CD8-positive, alpha-beta memory T cell (primary cell): ENCODE data around the gene KRT36. TPM values are rescaled to one million over a fixed set of nuclear protein-coding genes. Genes with fewer than 3 reads are reported as not detected.

ENCODE experiments used
- CTCF ChIA-PET: fragments of 350-600 bp; sonication (Branson Sonifier 250); formaldehyde crosslinking; loops from one replicate; lab custom pipeline; 2021; ENCODE audit warnings: antibody characterized with exemption; lab: Charles Lee
- POLR2A ChIA-PET: fragments of 350-600 bp; sonication (Branson Sonifier 250); formaldehyde crosslinking; loops from one replicate; lab custom pipeline; 2021; ENCODE audit warnings: antibody characterized with exemption; lab: Charles Lee
- DNase-seq, 5 donors: peaks; one replicate each; pipeline versions ENCODE4 v3.0.0 to v3.0.0-alpha.2; 2020 to 2022; ENCODE audit warnings: mixed read lengths in 1 of 5
- H3K27ac ChIP-seq: one replicate; pipeline ENCODE4 v1.7.0; 2013; ENCODE audit warnings: low read depth, mild to moderate bottlenecking, low read length, moderate library complexity
- H3K27me3 ChIP-seq: 2 replicates; pipeline ENCODE4 v1.7.0; 2013; ENCODE audit warnings: low read length, mild to moderate bottlenecking; ENCODE audit not compliant: insufficient read depth, poor library complexity, severe bottlenecking
- H3K36me3 ChIP-seq: 2 replicates; pipeline ENCODE4 v1.7.0; 2013; ENCODE audit warnings: mild to moderate bottlenecking, low read length, moderate library complexity; ENCODE audit not compliant: insufficient read depth
- H3K4me1 ChIP-seq: 2 replicates; pipeline ENCODE4 v1.7.0; 2013; ENCODE audit warnings: mild to moderate bottlenecking, low read length, moderate library complexity; ENCODE audit not compliant: insufficient read depth
- H3K4me3 ChIP-seq: 2 replicates; pipeline ENCODE4 v1.7.0; 2013; ENCODE audit warnings: mild to moderate bottlenecking, low read length
- H3K9me3 ChIP-seq: 2 replicates; pipeline ENCODE4 v1.7.0; 2013; ENCODE audit warnings: mild to moderate bottlenecking, low read length
- H3K27ac Mint-ChIP-seq, 8 donors: one replicate each; pipeline ENCODE4 v1.8.0; 2020 to 2021; ENCODE audit warnings: mixed read lengths in 8 of 8, mild to moderate bottlenecking in 6 of 8, inconsistent platforms in 3 of 8, moderate library complexity in 3 of 8
- H3K27me3 Mint-ChIP-seq, 2 donors: one replicate each; pipeline ENCODE4 v1.8.0; 2020 to 2021; ENCODE audit warnings: mixed read lengths in 2 of 2, mild to moderate bottlenecking in 1 of 2, moderate library complexity in 1 of 2
- H3K36me3 Mint-ChIP-seq, 3 donors: one replicate each; pipeline ENCODE4 v1.8.0; 2020 to 2021; ENCODE audit warnings: mixed read lengths in 3 of 3, inconsistent platforms in 1 of 3, mild to moderate bottlenecking in 1 of 3
- H3K4me1 Mint-ChIP-seq, 3 donors: one replicate each; pipeline ENCODE4 v1.8.0; 2020 to 2021; ENCODE audit warnings: mixed read lengths in 3 of 3, inconsistent platforms in 1 of 3, mild to moderate bottlenecking in 1 of 3
- H3K4me3 Mint-ChIP-seq, 7 donors: one replicate each; pipeline ENCODE4 v1.8.0; 2020 to 2021; ENCODE audit warnings: mixed read lengths in 7 of 7, mild to moderate bottlenecking in 6 of 7, moderate library complexity in 4 of 7, inconsistent platforms in 2 of 7
- H3K9me3 Mint-ChIP-seq, 5 donors: one replicate each; pipeline ENCODE4 v1.8.0; 2020 to 2022; ENCODE audit warnings: mixed read lengths in 5 of 5, mild to moderate bottlenecking in 3 of 5, moderate library complexity in 2 of 5, inconsistent platforms in 1 of 5
- polyA plus RNA-seq: library from polyadenylated mRNA; unstranded; fragments of 300-500 nt; fragmentation: Illumina TruSeq; gene quantifications from one replicate; pipeline ENCODE4 v1.2.3, GENCODE V29; 2021
- total RNA-seq, 2 experiments: library from RNA; stranded (reverse); gene quantifications; one replicate each; pipeline ENCODE4 v1.2.3, GENCODE V29; 2021

Gene KRT36
- total and polyA plus RNA-seq, 3 experiments from 2014 or later = not detected

DNA sequence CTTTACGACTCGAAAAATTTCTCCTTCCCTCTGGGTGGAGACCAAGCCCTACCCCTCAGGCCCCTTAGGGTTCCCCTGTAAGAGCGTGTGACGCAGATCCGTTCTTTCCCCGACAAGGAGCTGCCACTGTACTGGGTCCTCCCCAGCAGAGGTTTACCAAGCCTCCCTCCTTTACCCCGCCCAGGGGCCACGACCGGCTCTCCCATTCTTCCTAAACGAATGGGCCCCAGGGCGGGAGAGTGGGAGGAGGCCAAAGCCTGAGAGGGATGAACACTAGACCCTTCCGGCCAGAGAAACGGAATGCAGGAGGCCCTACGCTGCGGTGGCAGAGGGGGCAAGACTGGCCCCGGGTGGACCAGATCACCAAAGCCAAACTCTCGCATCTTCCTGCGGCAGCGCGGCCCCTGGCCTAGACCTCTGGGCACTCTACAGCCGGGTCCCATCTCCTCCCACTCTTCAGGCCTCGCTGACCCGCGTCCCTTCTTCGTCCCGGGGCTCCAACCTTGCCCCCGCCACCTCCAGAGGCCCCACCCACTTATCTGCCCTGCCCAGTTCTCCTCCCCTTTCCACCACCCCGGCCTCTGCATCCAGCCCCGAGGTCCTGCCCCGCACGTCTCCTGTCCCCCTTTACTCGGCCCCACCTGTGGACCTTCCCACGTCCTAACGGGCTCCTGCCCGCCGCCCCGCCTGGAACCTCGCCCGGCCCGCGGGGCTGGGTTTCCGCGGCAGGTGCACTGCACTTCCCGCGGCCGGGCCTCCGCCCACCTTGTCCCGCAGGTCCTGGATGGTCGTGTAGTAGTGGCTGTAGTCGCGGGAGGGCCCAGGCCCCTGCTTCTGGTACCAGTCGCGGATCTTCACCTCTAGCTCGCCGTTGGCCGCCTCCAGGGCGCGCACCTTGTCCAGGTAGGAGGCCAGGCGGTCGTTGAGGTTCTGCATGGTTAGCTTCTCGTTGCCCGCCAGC, 37.6 kb upstream of the KRT36 start:
- H3K9me3 Mint-ChIP-seq = peaks cover 0 to 4% (median 0%) of the 10 kb centered on the region in 5 donors
- Histone ChIP-seq H3K9me3 (no peaks in the 10 kb centered on the region), H3K36me3 (no peaks in the 10 kb centered on the region), H3K27me3 (peaks cover 15% of the 10 kb centered on the region), H3K27ac (peak overlapping the region; percentile 72), H3K4me1 (no peaks in the 10 kb centered on the region), H3K4me3 (peak overlapping the region; percentile 22)
- ChIA-PET CTCF (interaction anchor here (0.6 to 1.4 kb wide), 3 partner anchors 22 to 139 kb away, joined by 3 to 4 read pairs (median 4); no protein-coding TSS in a partner anchor), POLR2A (no interaction called here)
- peaks cover 4 to 21% (median 8%) of the 10 kb centered on the region in 3 donors for H3K4me1 Mint-ChIP-seq
- H3K36me3 Mint-ChIP-seq = no peaks in the 10 kb centered on the region
- peak overlapping the region in 1 of 8 donors; percentile 24 for H3K27ac Mint-ChIP-seq
- peak in 1 of 5 donors; percentile 8 for DNase-seq
- H3K4me3 Mint-ChIP-seq = peak overlapping the region in 5 of 7 donors; percentile 41 to 64 (median 47)
- peaks cover 45 to 58% of the 10 kb centered on the region in 2 donors for H3K27me3 Mint-ChIP-seq

DNA sequence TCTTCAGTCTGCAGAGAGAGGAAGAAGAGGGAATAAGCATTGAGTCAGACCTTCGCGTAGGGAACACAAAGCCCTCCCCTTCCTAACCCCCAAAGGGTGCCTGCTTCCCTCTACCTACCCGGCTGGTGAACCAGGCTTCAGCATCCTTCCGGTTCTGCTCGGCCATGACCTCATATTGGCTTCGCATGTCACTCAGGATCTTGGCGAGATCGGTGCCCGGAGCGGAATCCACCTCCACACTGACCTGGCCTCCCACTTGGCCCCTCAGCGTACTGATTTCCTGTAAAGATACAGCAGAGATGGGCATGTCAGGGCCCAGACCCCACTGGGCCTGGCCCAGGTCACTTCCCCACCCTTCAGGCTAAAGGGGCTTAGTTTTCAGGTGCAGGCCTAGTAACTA, 34.6 kb upstream of the KRT36 start:
- CTCF ChIA-PET = interaction anchor here (0.8 kb wide), 1 partner anchor 124 kb away, joined by 3 read pairs; no protein-coding TSS in a partner anchor

DNA sequence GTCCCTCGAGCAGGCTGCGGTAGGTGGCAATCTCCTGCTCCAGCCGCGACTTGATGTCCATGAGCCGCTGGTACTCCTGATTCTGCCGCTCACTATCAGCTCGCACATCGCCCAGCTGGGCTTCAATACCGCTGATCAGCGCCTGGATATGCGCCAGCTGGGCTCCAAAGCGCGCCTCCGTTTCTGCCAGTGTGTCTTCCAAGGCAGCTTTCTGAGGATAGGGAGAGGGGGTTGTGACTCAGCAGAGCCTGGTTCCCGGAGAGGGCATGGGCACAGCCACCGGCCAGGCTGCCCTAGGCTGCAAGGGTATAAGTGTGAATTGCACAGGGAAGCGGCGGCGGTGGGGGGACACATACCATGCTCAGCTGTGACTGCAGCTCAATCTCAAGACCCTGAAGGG, 34.1 kb upstream of the KRT36 start:
- no peak overlapping the region for H3K27ac ChIP-seq
- H3K9me3 ChIP-seq = no peaks in the 10 kb centered on the region
- Mint-ChIP-seq H3K27me3 (peaks cover 25 to 33% of the 10 kb centered on the region in 2 donors), H3K4me1 (peaks cover 4 to 15% (median 4%) of the 10 kb centered on the region in 3 donors), H3K9me3 (peaks cover 0 to under 1% (median 0%) of the 10 kb centered on the region in 5 donors), H3K4me3 (no peak overlapping the region), H3K36me3 (no peaks in the 10 kb centered on the region), H3K27ac (no peak overlapping the region)
- ChIA-PET CTCF (no interaction called here), POLR2A (no interaction called here)
- peaks cover 4% of the 10 kb centered on the region for H3K27me3 ChIP-seq
- no peak overlapping the region for H3K4me3 ChIP-seq
- no peaks in the 10 kb centered on the region for H3K4me1 ChIP-seq
- no peaks in the 10 kb centered on the region for H3K36me3 ChIP-seq
- DNase-seq = no peak

More for the DNA sequence above, 34.6 kb upstream of the KRT36 start:
- POLR2A ChIA-PET = no interaction called here
- Mint-ChIP-seq H3K9me3 (peaks cover 0 to 4% (median 0%) of the 10 kb centered on the region in 5 donors), H3K27me3 (peaks cover 30 to 35% of the 10 kb centered on the region in 2 donors), H3K27ac (no peak overlapping the region), H3K4me1 (peaks cover 4 to 20% (median 7%) of the 10 kb centered on the region in 3 donors), H3K36me3 (no peaks in the 10 kb centered on the region), H3K4me3 (no peak overlapping the region)
- Histone ChIP-seq H3K27me3 (peaks cover 7% of the 10 kb centered on the region), H3K4me3 (no peak overlapping the region), H3K4me1 (no peaks in the 10 kb centered on the region), H3K27ac (no peak overlapping the region), H3K36me3 (no peaks in the 10 kb centered on the region), H3K9me3 (no peaks in the 10 kb centered on the region)
- no peak for DNase-seq

DNA sequence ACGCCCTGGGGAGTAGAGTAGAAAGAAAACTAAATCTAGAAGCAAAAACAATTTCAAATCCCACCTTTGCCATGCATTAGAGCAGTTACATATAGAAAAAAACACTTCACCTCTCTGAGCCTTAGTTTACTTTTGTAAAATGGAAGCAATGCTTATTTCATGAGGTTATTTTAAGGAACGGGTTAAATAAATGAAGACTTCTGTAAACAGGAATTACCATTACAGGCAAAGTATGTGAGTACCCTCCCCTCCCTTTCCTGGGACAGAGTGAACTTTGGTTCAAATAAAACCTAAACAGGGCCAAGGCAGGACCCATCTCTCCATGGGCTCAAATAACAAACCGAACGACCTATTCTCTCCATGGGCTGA, 33.5 kb upstream of the KRT36 start:
- no peak for DNase-seq
- Histone ChIP-seq H3K27ac (no peak overlapping the region), H3K36me3 (no peaks in the 10 kb centered on the region), H3K9me3 (no peaks in the 10 kb centered on the region), H3K27me3 (peaks cover under 1% of the 10 kb centered on the region), H3K4me1 (no peaks in the 10 kb centered on the region), H3K4me3 (no peak overlapping the region)
- H3K4me3 Mint-ChIP-seq = no peak overlapping the region
- CTCF ChIA-PET = no interaction called here
- POLR2A ChIA-PET = no interaction called here
- H3K4me1 Mint-ChIP-seq = peaks cover under 1 to 12% (median 1%) of the 10 kb centered on the region in 3 donors
- H3K27me3 Mint-ChIP-seq = peaks cover 19 to 27% of the 10 kb centered on the region in 2 donors
- H3K27ac Mint-ChIP-seq = no peak overlapping the region
- no peaks in the 10 kb centered on the region for H3K36me3 Mint-ChIP-seq
- H3K9me3 Mint-ChIP-seq = no peaks in the 10 kb centered on the region

DNA sequence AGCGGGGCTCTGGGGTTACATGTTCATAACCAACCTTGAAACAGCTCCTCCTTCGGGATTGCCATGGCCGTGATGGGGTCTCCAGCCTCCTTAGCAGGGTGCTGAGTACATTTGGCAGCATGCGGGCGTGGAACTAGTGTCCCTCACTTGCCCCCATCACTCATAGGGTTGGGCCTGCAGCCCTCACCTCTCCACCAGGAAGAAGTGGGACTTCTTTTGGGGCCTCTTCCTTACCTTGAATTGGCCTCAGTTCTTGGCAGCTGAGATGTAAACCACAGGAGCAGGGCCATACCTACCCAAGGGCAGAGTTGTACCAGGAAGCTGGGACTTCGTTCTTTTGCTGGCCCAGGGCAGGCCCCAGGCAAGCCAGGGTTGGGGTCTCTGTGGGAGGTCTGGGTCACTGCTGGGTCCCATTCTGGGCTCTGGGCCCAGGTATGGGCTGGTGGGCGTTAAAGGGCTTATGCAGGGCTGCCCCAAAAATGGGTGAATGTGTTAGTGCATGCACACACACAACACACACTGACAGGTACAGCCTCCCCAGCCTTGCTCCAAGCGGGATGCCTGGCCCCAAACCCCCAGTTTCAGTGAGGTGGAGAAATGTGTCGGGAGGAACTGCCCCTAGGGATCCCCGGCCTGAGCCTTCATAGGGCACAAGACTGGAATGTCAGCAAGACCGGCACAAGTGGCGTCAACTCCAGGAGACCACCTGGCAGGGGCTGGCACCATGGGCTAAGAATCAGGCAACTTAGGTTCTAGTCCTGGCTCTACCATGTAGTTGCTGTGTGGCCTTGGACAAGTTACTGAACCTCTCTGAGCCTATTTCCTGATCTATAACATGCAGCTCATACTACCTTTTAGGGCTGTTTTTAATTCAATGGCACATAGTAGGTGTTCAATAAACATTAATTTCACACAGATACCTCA, 32.9 kb upstream of the KRT36 start:
- no peaks in the 10 kb centered on the region for H3K36me3 ChIP-seq
- no peaks in the 10 kb centered on the region for H3K27me3 ChIP-seq
- Mint-ChIP-seq H3K9me3 (no peaks in the 10 kb centered on the region), H3K27ac (peak overlapping the region in 1 of 8 donors; percentile 38), H3K36me3 (no peaks in the 10 kb centered on the region), H3K27me3 (peaks cover 18 to 24% of the 10 kb centered on the region in 2 donors), H3K4me1 (peaks cover 0 to 6% (median 1%) of the 10 kb centered on the region in 3 donors), H3K4me3 (no peak overlapping the region)
- CTCF ChIA-PET = interaction anchor here (0.7 to 1.1 kb wide), 2 partner anchors 26 to 27 kb away, joined by 3 read pairs; no protein-coding TSS in a partner anchor
- H3K4me1 ChIP-seq = no peaks in the 10 kb centered on the region
- no peak for DNase-seq
- H3K4me3 ChIP-seq = no peak overlapping the region
- no peaks in the 10 kb centered on the region for H3K9me3 ChIP-seq
- POLR2A ChIA-PET = interaction anchor here (0.6 kb wide), 1 partner anchor 119 kb away, joined by 3 read pairs; no protein-coding TSS in a partner anchor
- no peak overlapping the region for H3K27ac ChIP-seq

DNA sequence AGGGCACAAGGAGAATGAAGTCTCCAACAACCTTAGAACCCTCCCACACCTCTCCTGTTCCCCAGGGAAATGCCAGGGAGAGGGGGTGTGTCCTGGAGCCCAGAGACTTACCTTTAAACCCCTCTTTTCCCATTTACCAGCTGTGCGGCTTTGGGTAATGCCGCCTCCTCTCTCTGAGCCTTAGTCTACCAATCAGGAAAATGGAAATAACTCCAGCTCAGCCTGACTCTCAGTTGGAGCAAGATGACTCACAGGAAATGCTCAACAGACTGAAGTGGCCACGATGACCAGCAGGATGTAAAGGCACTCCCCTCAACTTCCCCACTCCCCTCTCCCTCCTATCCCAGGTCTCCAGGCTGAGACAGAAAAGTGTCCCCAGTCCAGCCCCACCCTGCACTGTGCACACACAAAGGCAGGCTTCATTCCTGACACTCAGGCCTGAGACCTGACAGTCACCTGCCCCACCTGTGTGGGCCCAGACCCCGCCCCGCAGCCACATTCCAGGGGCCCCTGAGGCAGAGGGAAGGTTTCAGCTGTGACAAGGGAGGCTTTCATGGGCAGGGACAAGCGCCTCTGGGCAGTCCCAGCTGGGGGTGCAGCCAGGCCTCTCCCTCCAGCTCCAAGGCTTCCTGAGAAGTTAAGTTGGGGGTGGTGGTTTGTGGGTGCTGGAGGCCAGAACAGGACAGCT, 32.0 kb upstream of the KRT36 start:
- Histone ChIP-seq H3K4me1 (no peaks in the 10 kb centered on the region), H3K4me3 (no peak overlapping the region), H3K36me3 (no peaks in the 10 kb centered on the region), H3K27me3 (no peaks in the 10 kb centered on the region), H3K9me3 (no peaks in the 10 kb centered on the region), H3K27ac (no peak overlapping the region)
- no peaks in the 10 kb centered on the region for H3K9me3 Mint-ChIP-seq
- CTCF ChIA-PET = interaction anchor here (0.7 to 1.1 kb wide), 2 partner anchors 27 to 28 kb away, joined by 3 read pairs; no protein-coding TSS in a partner anchor
- DNase-seq = no peak
- no peak overlapping the region for H3K27ac Mint-ChIP-seq
- no peaks in the 10 kb centered on the region for H3K4me1 Mint-ChIP-seq
- no peaks in the 10 kb centered on the region for H3K36me3 Mint-ChIP-seq
- H3K27me3 Mint-ChIP-seq = peaks cover 16 to 18% of the 10 kb centered on the region in 2 donors
- POLR2A ChIA-PET = no interaction called here
- H3K4me3 Mint-ChIP-seq = no peak overlapping the region

DNA sequence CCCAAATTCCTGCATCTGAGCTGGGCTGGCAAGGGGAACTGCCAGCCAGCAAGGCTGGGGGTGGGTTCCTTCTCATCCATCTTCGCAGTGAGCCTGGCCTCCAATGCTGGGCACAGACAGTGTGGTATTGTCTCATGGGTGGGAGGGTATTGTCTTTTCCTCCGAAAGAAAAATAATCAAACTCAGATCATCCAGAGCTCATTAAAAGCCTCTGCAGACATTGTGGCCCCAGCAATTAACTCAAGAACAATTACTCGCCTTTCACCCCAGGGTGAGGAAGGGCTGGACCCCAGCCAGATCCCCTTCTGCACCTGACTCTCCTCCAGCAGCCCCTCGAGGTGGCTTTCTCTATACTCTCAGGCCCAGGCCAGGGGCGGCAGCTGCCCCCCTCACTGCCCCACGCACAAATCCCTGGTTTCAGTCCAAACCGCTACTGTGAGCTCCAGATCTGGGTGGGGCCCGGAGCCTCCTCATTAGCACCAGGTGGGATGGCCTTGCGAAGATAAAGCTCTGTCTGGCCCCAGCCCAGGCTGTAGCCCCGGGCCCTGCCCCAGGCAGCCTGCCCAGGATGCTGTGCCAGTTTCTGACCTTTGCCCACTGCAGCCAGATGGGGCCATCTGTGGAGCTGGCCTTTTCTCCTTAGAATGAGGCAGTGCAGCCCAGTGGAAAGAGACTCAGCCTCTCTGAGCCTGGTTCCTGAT, 31.3 kb upstream of the KRT36 start:
- POLR2A ChIA-PET = no interaction called here
- no peak for DNase-seq
- H3K36me3 Mint-ChIP-seq = no peaks in the 10 kb centered on the region
- CTCF ChIA-PET = no interaction called here
- H3K4me1 ChIP-seq = no peaks in the 10 kb centered on the region
- no peaks in the 10 kb centered on the region for H3K4me1 Mint-ChIP-seq
- H3K27me3 Mint-ChIP-seq = peaks cover 14 to 21% of the 10 kb centered on the region in 2 donors
- no peak overlapping the region for H3K4me3 Mint-ChIP-seq
- H3K36me3 ChIP-seq = no peaks in the 10 kb centered on the region
- H3K27ac Mint-ChIP-seq = no peak overlapping the region
- no peak overlapping the region for H3K4me3 ChIP-seq
- H3K9me3 Mint-ChIP-seq = no peaks in the 10 kb centered on the region
- no peak overlapping the region for H3K27ac ChIP-seq
- H3K9me3 ChIP-seq = no peaks in the 10 kb centered on the region
- H3K27me3 ChIP-seq = no peaks in the 10 kb centered on the region
